Measurements from ENCODE around the gene LRRC56. TPM values are rescaled to one million over a fixed set of nuclear protein-coding genes. Genes with fewer than 3 reads are reported as not detected.

The LRRC56 gene
- total RNA-seq, 2 experiments from 2014 or later, result 0.96 to 0.98 TPM

GRCh38 chr11:586376-587316, 49.3 kb downstream of the LRRC56 start:
- Mint-ChIP-seq H3K27me3 (no peaks in the 10 kb centered on the region), H3K4me3 (no peak overlapping the region), H3K27ac (peak overlapping the region; percentile 98), H3K4me1 (peaks cover 21% of the 10 kb centered on the region), H3K36me3 (ENCODE audit: low read depth) (peaks cover 50% of the 10 kb centered on the region), H3K9me3 (ENCODE audit: low read depth) (no peaks in the 10 kb centered on the region)
- ChIA-PET POLR2A (interaction anchor here (0.6 to 1.8 kb wide), 3 partner anchors 9 to 45 kb away, joined by 3 to 10 read pairs (median 9); partner anchors contain the start of gene PHRF1), CTCF (interaction anchor here (0.5 to 0.6 kb wide), 2 partner anchors 11 to 66 kb away, joined by 3 read pairs; no protein-coding TSS in a partner anchor)
- ATAC-seq (no peak), DNase-seq (no peak)
- intact Hi-C loops (cut with DNase I, micrococcal nuclease), result no loop called here

GRCh38 chr11:587546-587945, 50.2 kb downstream of the LRRC56 start:
- no peaks in the 10 kb centered on the region for H3K27me3 Mint-ChIP-seq
- ChIA-PET POLR2A (interaction anchor here (0.6 to 1.8 kb wide), 7 partner anchors 10 to 244 kb away, joined by 3 to 10 read pairs (median 3); partner anchors contain the start of gene PHRF1), CTCF (interaction anchor here (0.5 to 0.9 kb wide), 3 partner anchors 12 to 66 kb away, joined by 3 to 4 read pairs (median 4); no protein-coding TSS in a partner anchor)
- DNase-seq, result peak; percentile 37
- peaks cover 21% of the 10 kb centered on the region for H3K4me1 Mint-ChIP-seq
- H3K27ac Mint-ChIP-seq, result peak overlapping the region; percentile 98
- intact Hi-C loops (cut with DNase I, micrococcal nuclease), result no loop called here
- peak overlapping the region; percentile 64 for H3K4me3 Mint-ChIP-seq
- H3K9me3 Mint-ChIP-seq (ENCODE audit: low read depth), result no peaks in the 10 kb centered on the region
- peaks cover 51% of the 10 kb centered on the region for H3K36me3 Mint-ChIP-seq (ENCODE audit: low read depth)
- peak; percentile 10 for ATAC-seq

- POLR2A ChIA-PET, result interaction anchor here (0.6 to 1.8 kb wide), 8 partner anchors 10 to 243 kb away, joined by 3 to 10 read pairs (median 3); partner anchors contain the start of gene PHRF1
- Mint-ChIP-seq H3K4me1 (peaks cover 21% of the 10 kb centered on the region), H3K36me3 (ENCODE audit: low read depth) (peaks cover 52% of the 10 kb centered on the region), H3K27ac (peak overlapping the region; percentile 98), H3K4me3 (peak overlapping the region; percentile 64), H3K27me3 (no peaks in the 10 kb centered on the region), H3K9me3 (ENCODE audit: low read depth) (no peaks in the 10 kb centered on the region)
- intact Hi-C loops (cut with DNase I, micrococcal nuclease), result loop anchor here in 1 of 2 experiments (1.0 kb wide), 2 partner anchors 12 to 20 kb away; partner anchors contain the start of gene PHRF1
- ATAC-seq (peak; percentile 99), DNase-seq (peak; percentile 87)
- CTCF ChIA-PET, result interaction anchor here (0.6 to 0.9 kb wide), 3 partner anchors 12 to 138 kb away, joined by 3 to 4 read pairs (median 4); no protein-coding TSS in a partner anchor
Observed at GRCh38 chr11:587978-588380, 50.7 kb downstream of the LRRC56 start.

- no peaks in the 10 kb centered on the region for H3K27me3 Mint-ChIP-seq
- peaks cover 21% of the 10 kb centered on the region for H3K4me1 Mint-ChIP-seq
- ChIA-PET CTCF (no interaction called here), POLR2A (no interaction called here)
- peaks cover 62% of the 10 kb centered on the region for H3K36me3 Mint-ChIP-seq (ENCODE audit: low read depth)
- no peak overlapping the region for H3K27ac Mint-ChIP-seq
- no peaks in the 10 kb centered on the region for H3K9me3 Mint-ChIP-seq (ENCODE audit: low read depth)
- intact Hi-C loops (cut with DNase I, micrococcal nuclease), result no loop called here
- no peak for ATAC-seq
- DNase-seq, result no peak
- H3K4me3 Mint-ChIP-seq, result no peak overlapping the region
Observed at GRCh38 chr11:589798-590197, 52.5 kb downstream of the LRRC56 start.

GRCh38 chr11:590997-591396, 53.7 kb downstream of the LRRC56 start:
- DNase-seq (no peak), ATAC-seq (no peak)
- H3K27ac Mint-ChIP-seq, result no peak overlapping the region
- POLR2A ChIA-PET, result no interaction called here
- CTCF ChIA-PET, result no interaction called here
- H3K36me3 Mint-ChIP-seq (ENCODE audit: low read depth), result peaks cover 70% of the 10 kb centered on the region
- H3K4me3 Mint-ChIP-seq, result no peak overlapping the region
- H3K9me3 Mint-ChIP-seq (ENCODE audit: low read depth), result no peaks in the 10 kb centered on the region
- intact Hi-C loops (cut with DNase I, micrococcal nuclease), result no loop called here
- H3K27me3 Mint-ChIP-seq, result no peaks in the 10 kb centered on the region
- peaks cover 21% of the 10 kb centered on the region for H3K4me1 Mint-ChIP-seq

GRCh38 chr11:592501-592900, 55.2 kb downstream of the LRRC56 start:
- peaks cover 71% of the 10 kb centered on the region for H3K36me3 Mint-ChIP-seq (ENCODE audit: low read depth)
- H3K4me1 Mint-ChIP-seq, result peaks cover 8% of the 10 kb centered on the region
- DNase-seq, result no peak
- no peak overlapping the region for H3K4me3 Mint-ChIP-seq
- H3K27me3 Mint-ChIP-seq, result no peaks in the 10 kb centered on the region
- no peak overlapping the region for H3K27ac Mint-ChIP-seq
- no peak for ATAC-seq
- CTCF ChIA-PET, result no interaction called here
- H3K9me3 Mint-ChIP-seq (ENCODE audit: low read depth), result no peaks in the 10 kb centered on the region
- POLR2A ChIA-PET, result no interaction called here
- intact Hi-C loops (cut with DNase I, micrococcal nuclease), result no loop called here

- DNase-seq, result no peak
- Mint-ChIP-seq H3K4me3 (no peak overlapping the region), H3K9me3 (ENCODE audit: low read depth) (no peaks in the 10 kb centered on the region), H3K27me3 (no peaks in the 10 kb centered on the region), H3K36me3 (ENCODE audit: low read depth) (peaks cover 67% of the 10 kb centered on the region), H3K27ac (no peak overlapping the region), H3K4me1 (peaks cover 4% of the 10 kb centered on the region)
- POLR2A ChIA-PET, result no interaction called here
- ATAC-seq, result no peak
- CTCF ChIA-PET, result no interaction called here
- intact Hi-C loops (cut with DNase I, micrococcal nuclease), result no loop called here
Observed at GRCh38 chr11:592918-593317, 55.6 kb downstream of the LRRC56 start.

- no peak for DNase-seq
- ChIA-PET POLR2A (no interaction called here), CTCF (no interaction called here)
- Mint-ChIP-seq H3K9me3 (ENCODE audit: low read depth) (no peaks in the 10 kb centered on the region), H3K27ac (no peak overlapping the region), H3K36me3 (ENCODE audit: low read depth) (peaks cover 65% of the 10 kb centered on the region), H3K4me3 (no peak overlapping the region), H3K4me1 (no peaks in the 10 kb centered on the region), H3K27me3 (no peaks in the 10 kb centered on the region)
- no peak for ATAC-seq
- intact Hi-C loops (cut with DNase I, micrococcal nuclease), result no loop called here
Observed at GRCh38 chr11:593347-593746, 56.0 kb downstream of the LRRC56 start.

GRCh38 chr11:595400-595799, 58.1 kb downstream of the LRRC56 start:
- intact Hi-C loops (cut with DNase I, micrococcal nuclease), result no loop called here
- ATAC-seq (no peak), DNase-seq (no peak)
- peaks cover 58% of the 10 kb centered on the region for H3K36me3 Mint-ChIP-seq (ENCODE audit: low read depth)
- CTCF ChIA-PET, result no interaction called here
- no peaks in the 10 kb centered on the region for H3K9me3 Mint-ChIP-seq (ENCODE audit: low read depth)
- no peak overlapping the region for H3K27ac Mint-ChIP-seq
- no peaks in the 10 kb centered on the region for H3K27me3 Mint-ChIP-seq
- POLR2A ChIA-PET, result no interaction called here
- no peaks in the 10 kb centered on the region for H3K4me1 Mint-ChIP-seq
- no peak overlapping the region for H3K4me3 Mint-ChIP-seq

GRCh38 chr11:596374-596773, 59.0 kb downstream of the LRRC56 start:
- Mint-ChIP-seq H3K36me3 (ENCODE audit: low read depth) (peaks cover 53% of the 10 kb centered on the region), H3K9me3 (ENCODE audit: low read depth) (no peaks in the 10 kb centered on the region), H3K4me1 (no peaks in the 10 kb centered on the region), H3K4me3 (no peak overlapping the region), H3K27ac (no peak overlapping the region), H3K27me3 (no peaks in the 10 kb centered on the region)
- CTCF ChIA-PET, result interaction anchor here (0.7 to 0.9 kb wide), 2 partner anchors 71 to 291 kb away, joined by 3 read pairs; no protein-coding TSS in a partner anchor
- DNase-seq (no peak), ATAC-seq (peak; percentile 9)
- POLR2A ChIA-PET, result no interaction called here
- intact Hi-C loops (cut with DNase I, micrococcal nuclease), result no loop called here

GRCh38 chr11:597166-597725, 59.9 kb downstream of the LRRC56 start:
- POLR2A ChIA-PET, result no interaction called here
- peak; percentile 37 for ATAC-seq

More at GRCh38 chr11:597166-597725, 59.9 kb downstream of the LRRC56 start:
- Mint-ChIP-seq H3K27me3 (no peaks in the 10 kb centered on the region), H3K27ac (no peak overlapping the region), H3K36me3 (ENCODE audit: low read depth) (peaks cover 59% of the 10 kb centered on the region), H3K4me1 (no peaks in the 10 kb centered on the region), H3K4me3 (no peak overlapping the region), H3K9me3 (ENCODE audit: low read depth) (no peaks in the 10 kb centered on the region)
- intact Hi-C loops (cut with DNase I, micrococcal nuclease), result no loop called here
- DNase-seq, result no peak
- CTCF ChIA-PET, result no interaction called here

All from activated CD4-positive, alpha-beta T cell treated with anti-CD3 and anti-CD28 coated beads for 36 hours (primary cell).